Testis (tissue), 2 donors: Measurements from ENCODE around the gene TMC3.

Experiments used
- POLR2A ChIP-seq: fragments of 450-650 bp; IDR thresholded peaks from one replicate; pipeline ENCODE4 v1.6.1; 2017; ENCODE audit warnings: antibody characterized with exemption, mild to moderate bottlenecking, moderate library complexity
- TF ChIP-seq, protein P1 (sequence below), 3 experiments: fragments of 450-650 bp in 2 of 3; fragments of 200-600 bp in 1 of 3; sonication (generic) in 1 of 3; IDR thresholded peaks; one replicate each; pipeline ENCODE4 v1.5.1; 2016 to 2019; ENCODE audit warnings: antibody characterized with exemption in 3 of 3, mild to moderate bottlenecking in 2 of 3, moderate library complexity in 1 of 3

DNA sequence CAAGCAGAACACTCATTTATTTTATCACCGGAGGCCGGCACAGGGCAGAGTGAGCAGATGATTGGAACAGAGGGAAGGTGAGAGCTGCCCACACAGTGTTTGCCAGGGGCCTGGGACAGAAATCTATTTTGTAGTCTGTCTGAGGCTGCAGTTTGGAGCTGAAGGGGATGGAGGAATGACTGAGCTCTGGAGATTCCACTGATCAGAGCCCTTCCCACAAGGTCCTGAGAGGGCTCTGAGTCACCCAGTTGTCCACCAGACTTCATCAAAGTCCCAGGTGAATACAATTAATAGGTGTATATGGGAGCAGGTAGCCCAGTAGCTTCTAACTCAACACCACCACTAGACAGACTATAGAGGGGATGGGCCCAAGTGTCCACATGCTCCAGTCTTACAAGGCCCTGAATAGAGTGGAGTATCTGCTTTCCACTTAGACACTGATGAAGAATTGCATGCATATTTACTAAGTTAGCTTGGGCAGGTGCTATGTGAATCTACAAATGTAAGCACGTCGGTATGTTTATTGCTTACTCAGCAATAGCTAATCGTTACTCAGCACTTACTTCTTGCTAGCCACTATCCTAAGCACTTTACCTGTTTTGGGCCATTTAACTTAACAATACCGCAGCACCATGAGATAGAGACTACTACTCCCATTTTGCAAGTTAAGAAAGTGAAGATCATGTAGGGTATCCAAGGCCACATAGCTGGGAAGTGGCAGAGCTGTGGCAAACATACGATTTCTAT, 47.4 kb downstream of the TMC3 start:
- TF ChIP-seq, protein P1, sequence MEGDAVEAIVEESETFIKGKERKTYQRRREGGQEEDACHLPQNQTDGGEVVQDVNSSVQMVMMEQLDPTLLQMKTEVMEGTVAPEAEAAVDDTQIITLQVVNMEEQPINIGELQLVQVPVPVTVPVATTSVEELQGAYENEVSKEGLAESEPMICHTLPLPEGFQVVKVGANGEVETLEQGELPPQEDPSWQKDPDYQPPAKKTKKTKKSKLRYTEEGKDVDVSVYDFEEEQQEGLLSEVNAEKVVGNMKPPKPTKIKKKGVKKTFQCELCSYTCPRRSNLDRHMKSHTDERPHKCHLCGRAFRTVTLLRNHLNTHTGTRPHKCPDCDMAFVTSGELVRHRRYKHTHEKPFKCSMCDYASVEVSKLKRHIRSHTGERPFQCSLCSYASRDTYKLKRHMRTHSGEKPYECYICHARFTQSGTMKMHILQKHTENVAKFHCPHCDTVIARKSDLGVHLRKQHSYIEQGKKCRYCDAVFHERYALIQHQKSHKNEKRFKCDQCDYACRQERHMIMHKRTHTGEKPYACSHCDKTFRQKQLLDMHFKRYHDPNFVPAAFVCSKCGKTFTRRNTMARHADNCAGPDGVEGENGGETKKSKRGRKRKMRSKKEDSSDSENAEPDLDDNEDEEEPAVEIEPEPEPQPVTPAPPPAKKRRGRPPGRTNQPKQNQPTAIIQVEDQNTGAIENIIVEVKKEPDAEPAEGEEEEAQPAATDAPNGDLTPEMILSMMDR (IDR thresholded peaks at IDR 0.05): no peak
- no peak for TF ChIP-seq POLR2A
